Activated CD4-positive, alpha-beta T cell treated with anti-CD3 and anti-CD28 coated beads for 1 hour (primary cell): ENCODE measurements around the gene HOXC4.
"Not testable (repeated sequence)": the region's sequence is repeated elsewhere in the genome, so short reads cannot be mapped to it uniquely, and the experiment has no call there.

Experiments used
- DNase-seq: peaks from one replicate; pipeline ENCODE4 v3.0.0-alpha.2; 2020

Gene HOXC4

DNA sequence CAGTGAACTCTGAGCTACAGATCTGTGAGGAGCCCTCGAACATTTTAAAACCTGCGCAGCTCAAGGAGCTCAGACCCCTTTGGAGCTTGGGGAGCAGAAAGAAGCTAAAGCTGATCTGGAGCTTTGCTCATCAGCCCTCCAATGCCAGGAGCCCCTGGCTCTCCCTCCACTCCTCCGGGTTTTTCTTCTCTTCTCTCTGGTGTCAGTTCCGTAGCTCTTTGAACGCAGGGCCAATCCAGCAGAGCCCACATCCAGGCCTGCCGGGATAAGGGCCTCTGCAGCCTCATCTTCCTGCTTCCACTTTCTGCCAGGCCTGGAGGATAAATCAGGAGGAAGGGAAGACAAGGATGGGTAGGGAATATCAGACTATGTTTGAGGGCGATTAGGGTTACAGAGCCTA lies 6.0 kb downstream of the HOXC4 start:
- no peak for DNase-seq

DNA sequence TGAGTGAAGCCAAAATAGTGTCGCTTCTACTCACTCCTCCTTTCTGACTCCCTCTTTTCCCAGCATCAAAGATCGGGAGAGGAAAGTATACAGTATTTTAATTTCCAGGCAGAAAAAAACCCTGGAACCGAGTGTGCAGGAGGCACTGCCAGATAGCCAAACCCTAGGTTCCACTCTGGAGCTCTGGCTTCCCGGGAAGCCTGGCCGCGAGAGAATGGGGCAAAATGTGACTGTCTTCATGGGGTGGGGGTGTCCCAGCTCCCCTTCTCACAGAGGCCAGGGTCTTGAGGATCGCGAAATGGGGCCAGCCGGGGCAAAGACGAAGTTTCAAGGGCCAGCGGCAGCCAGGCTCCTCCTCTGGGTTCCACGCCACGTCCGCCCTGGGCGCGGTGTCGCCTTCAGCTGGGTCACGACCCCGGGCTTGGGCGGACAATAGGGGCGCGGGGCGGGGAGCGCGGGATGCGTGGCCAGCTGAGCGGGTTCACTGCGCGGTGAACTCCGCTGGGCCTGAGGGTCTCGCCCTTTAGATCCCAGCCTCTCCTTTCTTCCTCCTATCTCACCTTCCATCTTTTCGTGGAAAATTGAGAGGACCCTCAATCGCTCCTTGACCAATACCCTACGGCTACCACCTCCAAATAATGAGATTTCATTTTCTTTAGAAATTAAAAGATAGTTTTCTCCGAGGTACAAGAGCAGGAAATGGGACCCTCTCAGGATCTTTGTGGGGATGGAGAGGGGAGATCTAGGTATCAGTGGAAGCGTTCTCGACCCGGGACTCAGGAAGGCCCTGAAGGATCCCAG lies 6.7 kb downstream of the HOXC4 start:
- DNase-seq, result no peak

DNA sequence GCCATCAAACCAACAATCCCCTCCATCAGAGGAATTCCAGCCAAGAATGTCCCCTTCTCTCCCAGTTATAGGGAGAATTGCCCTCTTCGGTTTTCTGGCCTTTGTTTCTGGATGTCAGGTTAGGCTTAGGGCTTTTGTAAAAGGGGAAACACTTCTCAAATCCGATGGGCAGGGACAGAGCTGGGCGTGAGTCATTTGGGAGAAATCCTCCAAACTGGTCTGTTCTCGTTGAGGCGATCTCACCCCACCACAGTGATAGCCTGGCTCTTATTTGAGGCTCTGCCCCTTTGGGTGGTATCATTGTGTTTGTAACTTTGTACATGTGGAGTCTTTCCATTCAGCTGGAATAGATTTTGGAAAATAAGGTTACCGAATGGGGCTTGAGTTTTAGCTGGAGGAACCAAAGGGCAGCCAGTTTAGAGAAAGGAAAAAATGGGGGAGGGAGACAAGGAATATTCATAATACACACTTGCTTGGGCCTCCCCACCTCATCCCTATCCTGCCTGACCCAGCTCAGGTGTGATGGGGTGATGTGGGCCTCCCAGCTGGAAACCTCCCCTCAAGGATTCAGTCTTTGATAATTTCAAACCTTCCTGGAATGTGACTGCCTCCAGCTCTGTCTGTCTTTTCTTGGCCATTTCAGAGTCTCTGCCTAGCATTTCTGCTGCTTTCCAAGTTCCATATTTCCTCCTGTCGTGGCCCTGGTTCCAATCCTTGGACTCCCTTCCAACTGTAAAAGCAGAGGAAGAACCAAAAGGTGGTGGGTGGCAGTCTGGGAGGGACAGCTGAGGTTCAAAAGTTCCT lies 7.5 kb downstream of the HOXC4 start:
- DNase-seq, result no peak

DNA sequence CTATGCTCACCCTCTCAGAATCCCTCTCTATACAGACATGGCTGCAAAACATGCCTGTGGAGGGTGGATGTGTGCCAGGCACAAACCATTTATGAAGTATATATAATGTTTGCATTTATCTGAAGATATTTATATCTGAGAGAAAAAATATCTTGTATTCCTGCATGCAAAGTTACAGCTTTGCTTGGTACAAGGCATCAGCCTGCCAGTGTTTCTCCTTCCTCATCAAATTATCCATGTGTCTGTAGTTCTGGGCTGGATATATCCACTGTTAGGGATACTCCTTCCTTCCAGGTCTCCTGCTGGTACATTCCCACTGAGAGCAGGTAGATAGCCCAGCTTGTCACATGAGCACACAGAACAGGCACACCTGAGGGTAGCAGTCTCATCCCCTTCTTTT lies 12.0 kb downstream of the HOXC4 start:
- no peak for DNase-seq

DNA sequence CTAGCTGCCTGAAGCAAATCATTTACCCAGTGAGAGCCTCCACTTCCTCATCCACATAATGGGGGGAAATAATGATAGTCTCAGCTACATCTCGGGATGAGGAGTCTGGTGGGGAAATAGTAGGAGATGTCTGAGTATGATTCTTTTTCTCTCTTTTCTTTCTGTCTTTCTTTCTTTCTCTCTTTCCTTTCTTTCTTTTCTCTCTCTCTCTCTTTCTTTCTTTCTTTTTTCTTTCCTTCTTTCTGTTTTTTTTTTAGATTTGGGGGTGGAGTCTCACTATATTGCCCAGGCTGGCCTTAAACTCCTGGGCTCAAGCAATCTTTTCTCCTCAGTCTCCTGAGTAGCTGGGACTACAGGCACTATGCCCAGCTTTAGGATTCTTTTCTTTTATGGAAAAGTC lies 12.8 kb downstream of the HOXC4 start:
- DNase-seq, result no peak

DNA sequence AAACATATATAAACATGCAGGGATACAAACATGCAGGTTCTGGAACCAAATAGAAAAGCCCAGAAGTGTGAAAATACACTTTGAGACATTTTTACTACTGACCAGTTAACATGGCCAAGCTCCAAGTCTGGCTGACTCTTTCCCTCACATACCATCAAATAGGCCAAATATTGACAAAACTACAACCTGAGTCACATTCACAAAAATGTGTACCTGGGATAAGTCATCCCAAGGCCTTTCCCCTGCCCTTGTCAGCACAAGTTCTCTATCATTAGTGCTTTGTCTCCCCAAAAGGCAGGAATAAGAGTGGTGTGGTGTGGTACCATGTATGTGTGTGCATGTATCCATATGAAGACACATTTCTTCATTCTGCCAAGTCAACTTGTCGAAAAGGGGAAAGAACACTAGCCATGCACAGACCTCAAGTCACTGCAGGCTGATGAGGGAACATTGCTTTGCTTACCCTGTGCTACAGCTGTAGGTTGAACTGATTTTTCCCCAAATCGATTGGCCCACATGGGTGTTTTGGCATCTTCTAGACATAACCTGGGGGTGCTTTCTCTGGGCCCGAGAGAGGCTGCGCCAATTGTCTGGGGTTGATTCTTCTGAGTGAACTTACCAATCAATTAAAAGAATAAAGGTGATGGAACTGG lies 14.9 kb downstream of the HOXC4 start:
- DNase-seq, result no peak

DNA sequence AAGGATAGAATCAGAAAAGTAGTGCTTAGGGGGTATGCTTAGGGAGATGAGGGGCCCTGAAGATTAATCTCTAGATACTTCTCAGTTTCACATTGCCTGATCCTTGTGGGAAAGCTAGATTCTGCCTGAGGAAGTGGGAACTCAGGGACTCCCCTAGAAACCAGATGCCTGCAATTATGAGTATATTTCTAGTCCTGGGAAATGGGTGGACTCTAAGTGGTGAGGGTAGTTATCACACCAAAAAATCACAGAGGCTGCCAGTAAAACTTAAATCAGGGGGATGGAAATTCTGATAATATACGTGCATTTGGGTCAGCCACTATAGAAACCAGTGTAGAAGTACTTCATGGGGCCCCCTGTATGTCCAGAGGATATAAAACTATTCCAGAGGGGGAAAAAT lies 18.3 kb downstream of the HOXC4 start:
- no peak for DNase-seq

DNA sequence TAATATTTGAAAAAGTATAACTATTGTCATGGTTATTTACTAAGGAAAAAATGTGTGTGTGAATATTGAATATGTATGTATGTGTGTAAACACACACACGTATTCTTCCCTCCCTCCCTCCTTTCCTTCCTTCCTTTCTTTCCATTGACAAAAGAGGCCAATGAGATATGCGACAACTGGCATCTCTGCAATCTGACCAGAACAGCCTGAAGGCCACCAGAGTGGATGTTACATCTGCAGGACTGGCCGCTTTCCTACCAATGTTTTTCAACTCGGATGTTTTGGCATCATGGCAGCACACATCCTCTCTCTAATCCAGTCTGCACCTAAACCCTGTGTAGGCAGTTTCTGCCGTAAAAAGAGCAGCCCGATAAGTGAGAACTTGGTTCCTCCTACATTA lies 20.7 kb downstream of the HOXC4 start:
- no peak for DNase-seq

DNA sequence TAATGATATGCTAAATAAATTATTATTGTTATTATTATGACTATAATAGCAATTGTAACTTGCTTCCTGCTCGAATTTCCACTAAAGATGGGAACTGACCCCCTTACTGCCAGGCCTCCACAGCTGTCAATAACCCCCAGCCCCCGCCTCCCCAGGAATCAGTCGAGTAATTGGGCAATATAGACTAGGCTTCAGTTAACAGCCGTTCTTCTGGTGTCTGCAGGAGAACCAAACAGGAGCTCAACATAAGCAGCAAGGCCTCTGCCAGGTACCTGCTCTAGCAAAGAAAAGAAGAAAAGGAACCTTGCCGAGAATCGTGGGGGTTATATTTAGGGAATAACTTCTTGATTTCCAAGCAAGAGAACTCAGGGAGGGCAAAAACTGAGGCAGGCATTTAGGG lies 21.8 kb downstream of the HOXC4 start:
- DNase-seq, result no peak

DNA sequence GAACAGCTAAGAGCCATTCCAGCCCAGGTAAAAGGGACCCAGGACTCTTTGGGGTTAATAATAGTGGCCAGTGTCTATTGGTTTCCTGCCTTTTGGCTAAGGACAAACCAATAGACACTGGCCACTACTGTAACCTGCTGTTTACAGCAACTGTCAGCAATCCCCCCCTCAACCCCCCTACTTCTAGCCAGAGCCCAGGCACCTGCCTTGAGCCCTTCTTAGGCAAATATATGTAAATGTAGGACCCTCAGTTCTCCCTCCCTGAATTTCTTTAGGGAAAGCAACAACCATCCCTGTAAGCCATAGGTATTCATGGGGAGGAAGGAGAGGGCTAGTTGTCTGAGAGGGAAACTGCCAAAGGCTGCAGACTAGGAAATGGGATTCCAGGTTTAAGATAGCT lies 22.3 kb downstream of the HOXC4 start:
- no peak for DNase-seq

DNA sequence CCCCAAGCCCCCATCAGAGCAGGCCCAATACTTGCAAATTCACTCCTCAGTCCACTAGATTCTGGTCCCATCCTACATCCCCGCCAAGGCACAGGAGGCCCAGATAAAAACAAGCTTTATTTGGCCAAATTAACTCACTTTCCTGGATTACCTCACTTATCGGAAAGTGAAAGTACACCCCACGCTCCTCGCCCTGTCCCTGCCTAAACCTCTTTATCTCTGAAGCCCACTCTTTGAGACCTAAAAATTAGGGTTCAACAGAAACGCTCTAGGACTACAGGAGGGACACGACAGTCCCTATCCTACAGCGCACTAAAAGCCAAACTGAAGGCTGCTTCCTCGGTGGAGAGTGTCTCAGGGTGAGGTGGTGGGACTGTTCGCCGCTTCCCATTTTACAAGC lies 24.2 kb downstream of the HOXC4 start:
- DNase-seq, result not testable (repeated sequence)

DNA sequence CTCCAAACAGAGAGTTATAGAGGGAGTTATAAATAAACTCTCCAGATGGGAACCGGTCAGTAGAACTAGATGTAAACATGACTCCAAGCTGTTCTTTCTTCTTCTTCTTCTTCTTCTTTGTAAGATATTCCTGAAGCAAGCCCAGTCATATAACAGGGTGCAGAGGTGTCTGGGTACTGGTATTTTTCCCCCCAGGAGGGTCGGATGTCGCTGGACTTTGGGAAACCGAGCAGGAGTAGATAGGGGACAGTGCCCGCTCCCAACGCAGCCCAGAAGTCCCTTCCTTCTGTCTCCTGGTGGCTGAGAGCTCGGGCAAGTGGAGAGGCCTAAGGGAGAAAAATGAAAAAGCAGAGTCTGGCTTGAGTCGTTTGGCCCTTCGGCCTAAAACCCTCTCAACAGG lies 25.5 kb downstream of the HOXC4 start:
- not testable (repeated sequence) for DNase-seq

DNA sequence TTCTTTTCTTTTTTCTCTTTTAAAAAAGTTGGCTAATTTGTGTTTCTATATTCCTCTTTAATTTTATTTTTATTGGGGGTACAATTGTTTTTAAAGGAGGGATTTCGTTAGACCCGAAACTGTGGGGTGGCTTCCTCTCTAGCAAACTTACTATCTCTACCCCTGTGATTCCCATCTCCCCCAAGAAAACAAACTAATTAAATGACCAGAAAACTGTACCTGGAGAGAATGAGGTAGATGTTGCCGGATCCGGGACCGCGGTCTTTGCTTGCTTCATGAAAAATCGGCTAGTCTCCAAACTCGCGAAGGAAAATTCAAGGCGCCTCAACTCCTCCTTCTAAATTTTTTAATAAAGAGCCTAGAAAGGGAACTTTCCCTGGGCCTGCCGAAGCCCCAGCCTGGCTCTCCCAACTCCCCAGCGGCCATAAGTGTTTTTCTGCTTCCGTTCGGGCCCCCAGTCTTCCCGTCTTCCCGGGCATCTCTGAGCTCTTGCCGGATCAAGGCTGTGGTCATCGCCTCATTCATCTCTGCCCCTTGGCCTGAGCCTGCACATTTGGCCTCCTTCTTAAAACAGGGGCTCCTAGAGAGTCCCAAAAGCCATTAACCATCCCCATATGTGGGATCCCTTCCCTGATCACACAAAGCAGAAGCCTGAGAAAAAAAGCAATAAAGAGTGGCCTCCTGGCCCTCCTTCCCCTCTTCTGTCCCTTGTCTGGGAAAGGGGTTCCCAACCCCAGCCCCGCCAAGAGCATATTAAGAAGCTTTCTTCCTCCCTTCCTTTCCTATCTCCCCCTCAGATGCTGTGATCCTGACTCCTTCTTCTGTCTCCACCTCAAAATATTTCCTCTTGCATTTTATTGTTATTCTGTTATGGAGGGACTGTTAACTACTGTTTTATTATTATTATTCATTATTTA lies 26.6 kb downstream of the HOXC4 start:
- DNase-seq, result not testable (repeated sequence)

DNA sequence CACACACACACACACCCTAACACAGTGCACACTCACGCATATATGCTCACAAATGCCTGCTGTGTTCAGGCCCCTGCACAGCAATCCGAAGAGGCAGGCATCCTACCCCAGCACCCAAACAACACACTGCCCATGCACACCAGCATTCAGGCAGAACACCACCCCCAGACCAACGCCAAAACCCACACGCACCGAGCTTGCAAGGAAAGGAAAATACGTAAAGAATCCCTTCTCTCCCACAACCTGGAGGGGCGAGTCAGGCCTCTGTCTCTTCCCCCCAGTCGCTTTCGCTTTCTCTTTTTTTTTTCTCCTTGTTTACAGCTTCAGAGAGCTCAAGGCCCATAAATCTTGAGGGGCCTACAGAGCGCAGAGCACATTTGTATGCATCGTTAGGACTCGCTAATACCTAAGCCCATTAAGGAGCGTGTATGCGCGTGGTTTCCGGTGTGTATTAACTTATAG lies 27.4 kb downstream of the HOXC4 start:
- DNase-seq, result peak; percentile 10

DNA sequence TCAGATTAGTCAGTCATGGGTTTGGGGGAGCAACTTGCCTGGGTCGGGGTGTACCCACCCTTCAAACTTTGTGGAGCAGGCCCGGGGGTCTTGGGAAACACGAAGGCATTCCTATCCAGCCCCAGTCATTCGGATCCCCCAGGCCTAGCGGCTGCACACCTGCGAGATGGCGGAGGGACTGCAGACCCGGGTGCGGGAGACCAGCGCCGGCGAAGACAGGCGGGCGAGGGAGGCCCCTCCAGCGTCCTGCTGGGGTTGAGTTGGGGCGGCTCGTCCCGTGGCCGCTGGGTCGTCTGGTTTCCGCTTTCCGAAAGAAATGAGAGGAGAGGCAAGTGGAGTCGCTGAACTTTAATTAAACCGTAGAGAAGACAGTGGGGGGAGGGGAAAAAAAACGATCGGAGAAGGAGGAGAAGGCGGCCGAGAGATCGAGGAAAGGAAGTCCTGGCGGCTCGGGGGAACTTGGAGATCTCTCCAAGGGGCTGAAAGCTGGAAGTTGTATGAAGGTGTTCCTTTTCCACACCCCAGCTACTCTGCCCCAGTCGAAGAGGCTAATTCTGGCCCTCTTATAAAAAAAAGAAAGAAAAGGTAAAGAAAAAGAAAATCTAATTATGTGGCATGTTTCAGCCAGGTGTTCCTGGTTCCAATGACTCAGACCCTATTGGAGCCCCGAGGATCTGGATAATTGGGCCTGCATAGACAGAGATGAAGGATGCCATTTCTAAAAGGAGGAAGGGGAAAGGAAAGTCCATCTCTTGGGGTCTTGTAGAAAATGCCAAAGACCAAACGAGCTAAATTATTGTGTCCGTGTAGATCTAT lies 28.2 kb downstream of the HOXC4 start:
- not testable (repeated sequence) for DNase-seq

DNA sequence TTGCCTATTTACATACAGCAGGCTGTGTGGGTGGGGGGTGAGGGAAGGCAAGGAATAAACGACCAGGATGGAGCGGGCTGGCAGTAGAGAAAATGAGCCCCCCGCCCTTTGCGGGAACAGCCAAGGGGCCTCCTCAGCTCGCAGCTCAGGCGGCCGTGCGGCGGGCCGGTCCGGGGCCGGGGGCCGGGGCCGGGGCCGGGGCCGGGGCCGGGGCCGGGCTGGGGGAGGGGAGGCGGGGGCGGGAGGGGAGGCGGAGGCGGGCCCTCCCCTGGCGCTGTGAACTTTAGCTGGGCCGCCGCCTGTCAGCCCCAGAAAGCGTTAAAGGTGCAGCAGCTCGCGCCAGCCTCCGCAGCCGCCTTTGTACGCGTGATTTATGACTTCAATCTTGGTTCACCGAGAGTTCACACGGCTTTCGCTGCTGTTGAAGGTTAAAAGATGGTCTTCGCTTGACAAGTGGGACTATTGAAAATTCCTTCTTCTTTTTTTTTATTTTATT lies 28.8 kb downstream of the HOXC4 start:
- DNase-seq, result peak; percentile 28

DNA sequence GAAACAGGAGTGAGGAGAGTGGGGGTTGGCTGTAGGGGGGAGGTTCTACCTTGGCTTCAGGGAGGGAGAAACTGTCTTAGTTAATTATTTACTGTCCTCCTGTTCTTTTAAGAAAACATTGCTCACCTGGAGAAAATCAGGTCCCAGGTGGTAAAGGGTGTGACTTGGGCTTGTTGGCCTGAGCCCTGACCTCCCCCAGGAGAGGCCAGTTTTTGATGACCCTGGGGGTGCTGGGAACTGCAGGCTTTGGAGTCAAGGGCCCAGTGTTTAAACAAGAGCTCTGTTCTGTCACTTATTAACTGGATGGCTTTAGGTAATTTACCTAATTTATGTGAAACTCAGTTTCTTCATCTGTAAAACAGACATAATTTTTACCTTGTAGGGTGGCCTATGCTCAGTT lies 34.4 kb downstream of the HOXC4 start:
- not testable (repeated sequence) for DNase-seq

DNA sequence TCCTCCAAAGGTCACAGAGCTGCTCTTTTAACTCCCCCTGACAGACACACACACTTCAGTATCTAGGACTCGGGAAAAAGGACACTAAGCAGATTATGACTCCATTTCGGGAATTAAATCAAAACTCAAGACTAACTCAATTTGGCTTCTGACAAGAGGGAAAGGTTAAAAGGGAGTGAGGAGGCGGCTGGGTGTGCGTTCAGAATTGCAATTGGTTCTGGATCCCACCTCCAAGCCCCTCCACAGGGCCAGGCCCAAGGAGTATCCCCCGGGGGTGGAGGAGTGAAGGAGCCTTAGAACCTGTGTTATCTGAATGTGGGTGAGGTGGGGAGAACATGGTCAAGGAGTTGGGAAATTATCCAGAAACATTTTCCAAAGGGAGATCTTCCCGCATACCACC lies 35.8 kb downstream of the HOXC4 start:
- not testable (repeated sequence) for DNase-seq

DNA sequence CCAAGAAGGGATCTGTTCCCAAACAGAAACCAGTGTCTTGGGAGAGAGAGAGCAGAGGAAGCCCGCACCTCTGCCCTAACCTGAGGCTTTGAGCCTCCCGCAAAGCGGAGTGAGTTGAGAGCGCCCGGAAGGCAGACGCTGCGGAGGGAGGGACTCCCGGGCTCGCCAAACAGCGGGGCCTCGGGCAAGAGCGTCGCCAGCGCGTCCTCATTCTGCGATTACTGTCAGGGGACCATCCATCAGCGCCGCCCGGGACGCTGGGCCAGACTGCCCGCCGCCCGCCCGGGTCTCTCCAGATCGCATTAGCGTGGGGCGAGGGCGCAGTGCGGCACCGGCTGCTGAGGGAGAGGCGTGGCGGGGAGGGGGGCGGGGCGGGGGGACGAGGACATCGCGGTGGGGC lies 36.7 kb downstream of the HOXC4 start:
- not testable (repeated sequence) for DNase-seq

DNA sequence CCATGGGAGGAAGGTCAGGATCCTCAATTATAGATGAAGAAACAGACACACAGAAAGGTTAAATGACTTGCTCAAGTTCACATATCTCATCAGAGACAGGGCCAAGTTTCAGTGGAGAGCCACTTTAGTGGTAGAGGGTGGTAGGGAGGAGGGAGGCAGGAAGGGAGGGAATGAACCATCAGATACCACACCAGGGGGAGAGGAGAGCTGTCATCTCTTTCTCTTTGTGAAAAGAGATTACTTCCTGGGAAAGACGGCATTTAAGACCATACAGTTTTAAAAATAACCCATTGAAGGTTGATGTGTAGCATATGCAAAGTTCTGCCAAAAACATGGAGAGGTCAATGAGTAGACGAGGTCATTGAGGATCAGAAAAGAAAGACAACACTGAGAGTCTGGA lies 39.3 kb downstream of the HOXC4 start:
- not testable (repeated sequence) for DNase-seq

DNA sequence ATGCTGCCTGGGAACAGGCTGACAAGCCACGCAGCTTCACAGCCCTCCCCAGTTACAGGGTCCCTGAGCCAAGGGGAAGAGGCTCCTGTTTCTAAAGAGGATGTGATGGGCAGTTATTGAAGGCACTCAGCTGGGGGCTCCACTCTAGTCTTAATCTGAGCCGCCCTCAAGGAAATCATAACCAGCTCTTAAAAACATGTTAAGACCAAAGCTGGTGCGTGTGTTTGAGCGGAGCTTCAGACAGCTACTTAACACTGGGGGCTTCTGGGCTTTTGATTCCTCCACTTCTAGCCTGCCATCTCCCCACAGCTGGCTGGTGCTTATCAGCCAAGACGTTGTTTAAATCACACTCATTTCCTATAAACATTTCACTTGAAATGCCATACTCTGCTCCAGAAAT lies 42.3 kb downstream of the HOXC4 start:
- DNase-seq, result not testable (repeated sequence)
